ENCODE results near the gene PRELID3B. TPM values are rescaled to one million over a fixed set of nuclear protein-coding genes. Genes with fewer than 3 reads are reported as not detected.
A peak's percentile ranks its signal among the peaks of the same experiment; 100 is the strongest.
"Not testable (repeated sequence)": the region's sequence is repeated elsewhere in the genome, so short reads cannot be mapped to it uniquely, and the experiment has no call there.

The PRELID3B gene
- total RNA-seq, 8 experiments from 2014 or later: 40.1 to 81.9 (median 63.3) TPM

DNA sequence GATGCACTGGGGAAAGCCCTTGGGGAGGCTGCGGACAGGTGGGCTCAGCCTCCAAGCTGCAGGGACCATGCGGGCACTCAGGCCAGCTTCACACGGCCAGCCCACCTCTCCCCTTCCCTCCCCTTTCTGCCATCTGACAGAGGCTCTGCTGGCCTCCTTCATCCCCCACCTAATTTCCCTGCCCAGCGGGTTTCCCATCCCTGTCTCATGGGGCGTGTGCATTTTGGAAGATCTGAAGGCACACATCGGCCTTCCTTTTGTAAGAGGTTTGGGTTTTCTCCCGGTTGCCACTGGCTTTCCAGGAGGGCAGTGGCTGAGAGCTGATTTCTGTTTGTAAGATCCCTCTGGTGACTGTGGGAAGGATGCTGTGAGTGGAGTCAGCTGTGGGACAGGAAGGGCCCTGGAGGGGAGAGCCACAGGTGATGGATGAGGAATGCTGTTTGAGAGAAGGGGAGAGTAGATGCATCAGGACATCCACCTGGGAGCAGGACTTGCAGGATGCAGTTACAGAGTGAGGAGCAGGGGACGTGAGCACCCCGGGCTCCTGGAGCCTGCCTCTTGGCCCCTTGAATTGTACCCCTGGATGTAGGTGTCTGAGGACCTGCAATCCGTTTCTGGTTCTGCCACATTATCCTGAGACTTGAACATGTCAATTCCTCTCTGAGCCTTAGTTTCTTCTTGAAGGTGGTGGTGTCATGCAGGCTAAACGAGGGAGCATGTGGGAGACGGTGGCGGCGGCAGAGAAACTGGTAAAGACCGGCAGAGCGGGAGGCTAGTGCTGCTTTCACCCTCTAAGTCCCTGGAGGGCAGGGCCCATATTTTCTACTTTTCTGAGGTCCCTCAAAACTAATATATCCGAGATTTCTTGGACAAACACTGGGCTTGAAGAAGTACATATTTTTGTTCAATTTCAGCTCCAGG lies 29.3 kb downstream of the PRELID3B start:
- no peak for ATAC-seq (replicated peaks in 6 of 8)
- WGBS, 10 experiments: 40 to 90% (median 85%) methylated on average over 1 to 10 of the region's 17 CpGs; no CpG with 5 or more reads in 5 of the 10 experiments
- H3K27ac ChIP-seq: no peak overlapping the region
- no peak overlapping the region for H3K4me3 ChIP-seq
- in situ Hi-C loops (cut with MboI; ENCODE audit: low pct_unique_long_range_greater_than_20kb in 2 of 9, low sequenced_read_pairs in 9 of 9, unreplicated experiment in 9 of 9): no loop called here
- peaks cover 0 to 18% of the 10 kb centered on the region in 2 donors for H3K4me1 ChIP-seq (replicated peaks in 1 of 2)

DNA sequence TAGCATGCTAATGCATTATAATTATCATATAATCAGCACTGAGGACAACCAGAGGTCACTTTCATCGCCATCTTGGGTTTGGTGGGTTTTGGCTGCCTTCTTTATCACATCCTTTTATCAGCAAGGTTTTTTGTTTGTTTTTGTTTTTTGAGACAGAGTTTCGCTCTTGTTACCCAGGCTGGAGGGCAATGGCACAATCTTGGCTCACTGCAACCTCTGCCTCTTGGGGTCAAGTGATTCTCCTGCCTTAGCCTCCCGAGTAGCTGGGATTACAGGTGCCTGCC lies 30.8 kb downstream of the PRELID3B start:
- peaks cover 0 to 18% of the 10 kb centered on the region in 2 donors for H3K4me1 ChIP-seq (replicated peaks in 1 of 2)
- H3K27ac ChIP-seq; ATAC-seq (replicated peaks in 6 of 8); in situ Hi-C loops (cut with MboI; ENCODE audit: low pct_unique_long_range_greater_than_20kb in 2 of 9, low sequenced_read_pairs in 9 of 9, unreplicated experiment in 9 of 9); H3K4me3 ChIP-seq: not testable (repeated sequence)
- 80 to 100% (median 100%) methylated on average over 1 to 3 of the region's 3 CpGs; no CpG with 5 or more reads in 3 of the 10 experiments for WGBS, 10 experiments

- no peak overlapping the region for H3K4me3 ChIP-seq
- 0 to 100% (median 59%) methylated on average over 1 to 16 of the region's 17 CpGs; no CpG with 5 or more reads in 1 of the 10 experiments for WGBS, 10 experiments
- H3K27ac ChIP-seq: no peak overlapping the region
Measured at GRCh38 chr20:59010995-59011873, 31.4 kb downstream of the PRELID3B start.

DNA sequence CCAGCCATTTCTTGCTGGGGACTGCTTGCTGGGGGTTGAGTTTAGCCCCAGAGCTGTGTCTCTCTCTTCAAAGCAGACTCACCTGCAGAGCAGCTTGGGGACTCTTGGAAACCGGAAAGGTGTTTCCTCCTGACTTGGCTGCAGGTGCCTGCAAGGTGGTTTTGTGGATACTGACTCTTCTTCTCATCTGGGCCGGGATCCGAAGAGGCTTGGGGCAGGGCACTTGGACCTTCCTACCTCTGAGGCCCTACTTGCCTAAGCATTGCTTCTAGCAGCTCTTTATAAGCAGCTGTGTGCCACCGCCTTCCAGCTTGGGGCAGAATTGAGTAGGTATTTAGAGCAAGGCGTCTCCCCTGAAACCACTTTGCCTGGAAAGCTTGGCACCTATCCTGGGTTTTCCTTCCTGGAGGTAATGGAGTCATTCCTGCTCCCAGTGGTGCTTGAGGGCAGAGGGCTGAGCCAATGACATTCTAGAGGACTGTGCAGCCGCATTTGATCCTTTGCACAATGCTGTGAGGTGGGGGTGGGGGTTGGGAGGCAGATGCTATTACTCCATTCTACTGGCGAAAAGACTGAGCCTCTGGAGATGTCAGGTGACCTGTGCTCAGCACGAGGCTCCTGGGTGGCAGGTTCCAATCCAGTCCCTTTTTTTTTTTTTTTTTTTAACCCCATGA lies 32.1 kb downstream of the PRELID3B start:
- in situ Hi-C loops (cut with MboI; ENCODE audit: low pct_unique_long_range_greater_than_20kb in 2 of 9, low sequenced_read_pairs in 9 of 9, unreplicated experiment in 9 of 9): no loop called here
- Histone ChIP-seq H3K27ac (no peak overlapping the region), H3K4me3 (no peak overlapping the region), H3K4me1 (replicated peaks in 1 of 2) (peaks cover 3 to 20% of the 10 kb centered on the region in 2 donors)
- 0 to 100% (median 56%) methylated on average over 1 to 4 of the region's 8 CpGs; no CpG with 5 or more reads in 1 of the 10 experiments for whole genome bisulfite sequencing, 10 experiments
- peak in 1 of 8 experiments; percentile 7 for ATAC-seq (replicated peaks in 6 of 8)

More at GRCh38 chr20:59010995-59011873, 31.4 kb downstream of the PRELID3B start:
- in situ Hi-C loops (cut with MboI; ENCODE audit: low pct_unique_long_range_greater_than_20kb in 2 of 9, low sequenced_read_pairs in 9 of 9, unreplicated experiment in 9 of 9): no loop called here
- H3K4me1 ChIP-seq (replicated peaks in 1 of 2): peaks cover 3 to 21% of the 10 kb centered on the region in 2 donors
- ATAC-seq (replicated peaks in 6 of 8): peak in 5 of 8 experiments; percentile 18 to 79 (median 51)

- H3K4me3 ChIP-seq: no peak overlapping the region
- ATAC-seq (replicated peaks in 6 of 8): no peak
- in situ Hi-C loops (cut with MboI; ENCODE audit: low pct_unique_long_range_greater_than_20kb in 2 of 9, low sequenced_read_pairs in 9 of 9, unreplicated experiment in 9 of 9): no loop called here
- H3K4me1 ChIP-seq (replicated peaks in 1 of 2): peaks cover 3 to 20% of the 10 kb centered on the region in 2 donors
- no peak overlapping the region for H3K27ac ChIP-seq
- 60 to 100% (median 83%) methylated on average over 1 to 2 of the region's 8 CpGs; no CpG with 5 or more reads in 2 of the 10 experiments for WGBS, 10 experiments
Measured at GRCh38 chr20:59008715-59009336, 33.8 kb downstream of the PRELID3B start.

- Histone ChIP-seq H3K4me3 (no peak overlapping the region), H3K4me1 (replicated peaks in 1 of 2) (peaks cover 4 to 25% of the 10 kb centered on the region in 2 donors), H3K27ac (no peak overlapping the region)
- no peak for ATAC-seq (replicated peaks in 6 of 8)
- WGBS, 10 experiments: 89 to 100% (median 98%) methylated on average over 2 to 10 of the region's 24 CpGs; no CpG with 5 or more reads in 5 of the 10 experiments
- in situ Hi-C loops (cut with MboI; ENCODE audit: low pct_unique_long_range_greater_than_20kb in 2 of 9, low sequenced_read_pairs in 9 of 9, unreplicated experiment in 9 of 9): no loop called here
Measured at GRCh38 chr20:59007665-59008511, 34.7 kb downstream of the PRELID3B start.

- peak within 1 kb of the TSS in 2 of 5 donors; percentile 1 to 12 for H3K4me3 ChIP-seq
- whole genome bisulfite sequencing, 10 experiments: 100% methylated on average over 1 to 2 of the region's 82 CpGs; no CpG with 5 or more reads in 8 of the 10 experiments
- H3K27ac ChIP-seq: no peak within 1 kb of the TSS
- in situ Hi-C loops (cut with MboI; ENCODE audit: low pct_unique_long_range_greater_than_20kb in 2 of 9, low sequenced_read_pairs in 9 of 9, unreplicated experiment in 9 of 9): no loop called here
- peak in 7 of 8 experiments; percentile 53 to 79 (median 65) for ATAC-seq (replicated peaks in 6 of 8)
- H3K4me1 ChIP-seq (replicated peaks in 1 of 2): peaks cover 7 to 28% of the 10 kb centered on the region in 2 donors
Measured at GRCh38 chr20:59006864-59007664, 35.5 kb downstream of the PRELID3B start, which contains the start of gene CTSZ. TSS of gene CTSZ (minus strand) at chr20:59007254. CDS start at chr20:59007128, 126 bp downstream.

DNA sequence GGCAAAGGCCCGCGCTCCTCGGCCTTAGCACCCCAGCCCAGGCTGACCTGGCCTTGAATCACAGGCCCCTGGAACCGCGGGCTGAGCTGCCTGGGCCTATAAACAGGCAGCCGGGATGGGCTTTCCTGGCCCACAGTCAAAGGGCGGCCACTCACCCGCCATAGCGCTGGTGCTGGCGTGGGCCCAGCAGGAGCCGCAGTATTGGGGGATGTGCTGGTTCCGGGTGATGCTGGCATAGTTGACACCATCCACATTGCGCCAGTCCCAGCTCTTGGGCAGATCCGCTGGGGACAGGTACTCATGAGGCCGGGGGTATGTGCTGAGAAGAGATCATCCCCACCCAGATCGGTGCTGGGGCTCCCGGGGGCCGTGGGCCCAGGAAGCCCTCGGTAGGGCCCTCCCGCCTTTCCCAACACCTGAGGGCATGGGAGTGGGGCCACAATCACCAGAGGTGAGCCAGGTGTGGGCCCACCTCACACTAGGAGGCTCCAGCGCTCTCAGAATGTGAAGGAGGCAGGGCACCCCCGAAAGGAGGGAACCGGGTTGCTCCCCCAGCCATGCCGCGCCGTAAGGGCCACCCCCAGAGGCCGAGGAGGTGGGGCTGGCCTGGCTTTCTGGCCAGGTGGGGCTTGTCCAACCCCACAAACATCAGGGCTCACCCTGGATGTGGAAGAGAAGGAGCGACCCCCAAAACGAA lies 36.3 kb downstream of the PRELID3B start:
- H3K4me3 ChIP-seq: peak overlapping the region in 1 of 5 donors; percentile 12
- in situ Hi-C loops (cut with MboI; ENCODE audit: low pct_unique_long_range_greater_than_20kb in 2 of 9, low sequenced_read_pairs in 9 of 9, unreplicated experiment in 9 of 9): no loop called here
- 9 to 97% (median 47%) methylated on average over 1 to 11 of the region's 29 CpGs; no CpG with 5 or more reads in 6 of the 10 experiments for WGBS, 10 experiments
- H3K4me1 ChIP-seq (replicated peaks in 1 of 2): peaks cover 7 to 27% of the 10 kb centered on the region in 2 donors
- no peak overlapping the region for H3K27ac ChIP-seq
- ATAC-seq (replicated peaks in 6 of 8): peak in 2 of 8 experiments; percentile 2 to 22

- Histone ChIP-seq H3K4me3 (no peak overlapping the region), H3K4me1 (replicated peaks in 1 of 2) (peaks cover 7 to 21% of the 10 kb centered on the region in 2 donors), H3K27ac (no peak overlapping the region)
- 64 to 100% (median 100%) methylated on average over 1 to 2 of the region's 3 CpGs; no CpG with 5 or more reads in 5 of the 10 experiments for WGBS, 10 experiments
- in situ Hi-C loops (cut with MboI; ENCODE audit: low pct_unique_long_range_greater_than_20kb in 2 of 9, low sequenced_read_pairs in 9 of 9, unreplicated experiment in 9 of 9): no loop called here
- ATAC-seq (replicated peaks in 6 of 8): peak in 1 of 8 experiments; percentile 3
Measured at GRCh38 chr20:59005523-59006166, 36.9 kb downstream of the PRELID3B start.

All from motor neuron (in vitro differentiated cells).